Endothelial cell of umbilical vein (primary cell): ENCODE data around the gene SYT17.

Source experiments
- EZH2 ChIP-seq: IDR thresholded peaks from 2 replicates; pipeline ENCODE4 v1.6.1; 2012; ENCODE audit warnings: borderline replicate concordance, low read depth, mild to moderate bottlenecking, moderate library complexity, low read length, inconsistent platforms; ENCODE audit not compliant: severe bottlenecking
- MAX ChIP-seq: IDR thresholded peaks from 2 replicates; pipeline ENCODE4 v1.6.1; 2011; ENCODE audit not compliant: insufficient read depth, insufficient read length
- MYC ChIP-seq: IDR thresholded peaks from one replicate; pipeline ENCODE4 v1.6.1; 2011; ENCODE audit warnings: mild to moderate bottlenecking, low read depth, low read length
- POLR2A ChIP-seq: IDR thresholded peaks from 2 replicates; pipeline ENCODE4 v1.6.1; 2012; ENCODE audit warnings: low read depth, mild to moderate bottlenecking, control low read depth, low read length
- POLR2AphosphoS5 ChIP-seq: IDR thresholded peaks from 2 replicates; pipeline ENCODE4 v1.6.1; 2012; ENCODE audit warnings: low read depth, mild to moderate bottlenecking, control low read depth, low read length, moderate library complexity; ENCODE audit not compliant: insufficient read depth
- TF ChIP-seq, protein P1 (sequence below), 2 donors: IDR thresholded peaks; 1 replicate in 1 of 2; 2 replicates in 1 of 2; pipeline ENCODE4 v1.5.1; 2011; ENCODE audit warnings: low read length in 2 of 2, mild to moderate bottlenecking in 2 of 2, moderate library complexity in 2 of 2, control low read depth in 1 of 2, inconsistent platforms in 1 of 2, low read depth in 1 of 2; ENCODE audit not compliant: insufficient read depth in 1 of 2; ENCODE audit errors: extremely low read depth in 1 of 2

DNA sequence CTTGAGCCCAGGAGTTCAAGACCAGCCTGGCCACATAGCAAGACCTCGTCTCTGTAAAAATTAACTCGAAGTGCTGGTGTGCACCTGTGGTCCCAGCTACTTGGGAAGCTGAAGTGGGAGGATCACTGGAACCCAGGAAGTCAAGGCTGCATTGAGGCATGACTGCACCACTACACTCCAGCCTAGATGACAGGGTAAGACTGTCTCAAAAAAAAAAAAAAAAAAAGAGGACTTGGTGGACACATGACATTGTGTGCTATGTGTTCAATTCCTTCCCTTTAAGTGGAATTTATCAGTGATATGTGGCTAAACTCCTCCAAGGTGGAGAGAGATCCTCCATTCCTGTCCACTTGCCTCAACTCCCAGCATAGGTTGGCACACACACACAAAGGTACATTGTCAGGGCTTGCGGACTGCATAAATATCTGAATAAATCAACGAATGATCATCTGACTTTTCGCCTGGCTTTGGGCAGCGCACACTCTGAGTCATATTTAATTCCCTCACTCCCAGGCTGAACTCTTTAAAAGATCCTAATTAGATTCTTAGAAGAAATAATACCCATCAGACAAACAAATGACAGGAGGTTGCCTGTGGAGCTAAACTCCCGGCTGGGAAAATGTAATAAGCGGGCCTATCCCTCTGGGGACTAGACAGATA, 25.0 kb upstream of the SYT17 start:
- TF ChIP-seq, protein P1, sequence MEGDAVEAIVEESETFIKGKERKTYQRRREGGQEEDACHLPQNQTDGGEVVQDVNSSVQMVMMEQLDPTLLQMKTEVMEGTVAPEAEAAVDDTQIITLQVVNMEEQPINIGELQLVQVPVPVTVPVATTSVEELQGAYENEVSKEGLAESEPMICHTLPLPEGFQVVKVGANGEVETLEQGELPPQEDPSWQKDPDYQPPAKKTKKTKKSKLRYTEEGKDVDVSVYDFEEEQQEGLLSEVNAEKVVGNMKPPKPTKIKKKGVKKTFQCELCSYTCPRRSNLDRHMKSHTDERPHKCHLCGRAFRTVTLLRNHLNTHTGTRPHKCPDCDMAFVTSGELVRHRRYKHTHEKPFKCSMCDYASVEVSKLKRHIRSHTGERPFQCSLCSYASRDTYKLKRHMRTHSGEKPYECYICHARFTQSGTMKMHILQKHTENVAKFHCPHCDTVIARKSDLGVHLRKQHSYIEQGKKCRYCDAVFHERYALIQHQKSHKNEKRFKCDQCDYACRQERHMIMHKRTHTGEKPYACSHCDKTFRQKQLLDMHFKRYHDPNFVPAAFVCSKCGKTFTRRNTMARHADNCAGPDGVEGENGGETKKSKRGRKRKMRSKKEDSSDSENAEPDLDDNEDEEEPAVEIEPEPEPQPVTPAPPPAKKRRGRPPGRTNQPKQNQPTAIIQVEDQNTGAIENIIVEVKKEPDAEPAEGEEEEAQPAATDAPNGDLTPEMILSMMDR (IDR thresholded peaks at IDR 0.05; ENCODE audit: extremely low read depth in 1 of 2, insufficient read depth in 1 of 2, low read depth in 1 of 2, low read length in 2 of 2), result no peak
- TF ChIP-seq MAX (no peak), MYC (no peak), POLR2A (no peak), EZH2 (no peak), POLR2AphosphoS5 (no peak)
